Measurements from ENCODE around the gene UGT3A2. TPM values are rescaled to one million over a fixed set of nuclear protein-coding genes. Genes with fewer than 3 reads are reported as not detected.

UGT3A2 gene
- total and polyA plus RNA-seq, 2 of the 8 experiments (the other 6 are each of a cell fraction or from before 2014, with no cell fraction given) = 19.4 to 28.8 TPM

GRCh38 chr5:36040651-36041536 is 25.8 kb downstream of the UGT3A2 start:
- H2BK12ac ChIP-seq (ENCODE audit: low read depth, low read length) = no peak overlapping the region
- CTCF ChIA-PET (ENCODE audit: partially characterized antibody) = interaction anchor here (0.7 to 2.6 kb wide), 15 partner anchors 9 to 204 kb away, joined by 3 to 14 read pairs (median 3); no protein-coding TSS in a partner anchor
- no peaks in the 10 kb centered on the region for H3K23me2 ChIP-seq (ENCODE audit: low read depth, low read length)
- no peak overlapping the region for H3K23ac ChIP-seq (ENCODE audit: insufficient read length)
- DNase-seq (ENCODE audit: low read depth in 1 of 2, low spot score in 2 of 2) = no peak
- H3K9me3 ChIP-seq (ENCODE audit: insufficient read depth in 2 of 2, low read depth in 1 of 2, low read length in 1 of 2) = no peaks in the 10 kb centered on the region
- H3K56ac ChIP-seq (replicated peaks; ENCODE audit: insufficient read length, low read depth, low read length) = no peak overlapping the region
- TF ChIP-seq CTBP2 (IDR thresholded peaks at IDR 0.05; ENCODE audit: borderline replicate concordance, insufficient read depth, insufficient read length, low read length) (no peak), FOSL1 (IDR thresholded peaks at IDR 0.05; ENCODE audit: insufficient read depth, low read depth, low read length) (no peak), GTF2F1 (IDR thresholded peaks at IDR 0.05; ENCODE audit: borderline replicate concordance, low read depth, low read length) (no peak), CBX8 (IDR thresholded peaks at IDR 0.05; ENCODE audit: borderline replicate concordance, low read depth, low read length) (no peak), TBP (IDR thresholded peaks at IDR 0.05; ENCODE audit: low read depth, low read length) (no peak), CHD1 (IDR thresholded peaks at IDR 0.05; ENCODE audit: low read depth, low read length) (no peak), NRF1 (IDR thresholded peaks at IDR 0.05; ENCODE audit: low read depth, low read length) (no peak), E2F6 (IDR thresholded peaks at IDR 0.05) (no peak), BACH1 (IDR thresholded peaks at IDR 0.05; ENCODE audit: low read length) (no peak), TEAD4 (IDR thresholded peaks at IDR 0.05; ENCODE audit: low read depth, low read length) (no peak)
- no peak overlapping the region; the same call in 1 of the 2 replicates for H2BK5ac ChIP-seq (ENCODE audit: low read depth, low read length)
- no peak overlapping the region for H2BK15ac ChIP-seq (ENCODE audit: low read length)
- no peak overlapping the region for H4K5ac ChIP-seq (ENCODE audit: insufficient read length, low read depth, low read length)
- no peaks in the 10 kb centered on the region for H4K20me1 ChIP-seq (replicated peaks in 1 of 2; ENCODE audit: control insufficient read depth in 1 of 2, insufficient read depth in 2 of 2, low read length in 2 of 2)
- WGBS, 2 experiments (ENCODE audit: extremely low coverage in 1 of 2, insufficient coverage in 1 of 2, insufficient read length in 1 of 2, insufficient replicate concordance in 2 of 2, low coverage in 1 of 2, low lambda C conversion rate in 2 of 2, missing lambda C conversion rate in 1 of 2) = 74% methylated on average over 3 of the region's 3 CpGs; no CpG with 5 or more reads in 1 of the 2 experiments
- no peaks in the 10 kb centered on the region for H3K79me2 ChIP-seq (ENCODE audit: control insufficient read depth in 1 of 2, insufficient read depth in 2 of 2, low read length in 2 of 2)
- no peak overlapping the region for H3K9ac ChIP-seq (replicated peaks in 1 of 4; ENCODE audit: extremely low read depth in 1 of 4, low read depth in 3 of 4, low read length in 3 of 4)
- H3K27ac ChIP-seq (ENCODE audit: low read depth, low read length) = no peak overlapping the region
- H2AFZ ChIP-seq (ENCODE audit: low read length) = no peak overlapping the region
- peaks cover 0 to 6% (median 1%) of the 10 kb centered on the region in 4 experiments; a peak in 3 of 7 replicates for H3K4me1 ChIP-seq (replicated peaks in 1 of 4; ENCODE audit: control insufficient read depth in 3 of 4, insufficient read depth in 4 of 4, low read length in 3 of 4)
- no peak overlapping the region for H2BK120ac ChIP-seq (replicated peaks; ENCODE audit: low read depth, low read length)
- no peak overlapping the region for H3K4ac ChIP-seq (replicated peaks; ENCODE audit: insufficient read length, low read depth, low read length)
- no peak overlapping the region for H2AK5ac ChIP-seq (ENCODE audit: low read depth, low read length)
- H4K91ac ChIP-seq (replicated peaks; ENCODE audit: insufficient read length, low read length) = no peak overlapping the region
- H3K14ac ChIP-seq (ENCODE audit: insufficient read length) = no peak overlapping the region
- no peak overlapping the region for H3K4me3 ChIP-seq (ENCODE audit: extremely low read depth in 1 of 4, insufficient read depth in 2 of 4, low read depth in 3 of 4, low read length in 4 of 4)
- H3K18ac ChIP-seq (ENCODE audit: extremely low read depth, low read length) = no peak overlapping the region
- no peak overlapping the region for H2BK20ac ChIP-seq (ENCODE audit: low read length)
- no peak overlapping the region for H3K4me2 ChIP-seq (ENCODE audit: insufficient read depth in 1 of 2, low read depth in 2 of 2, low read length in 2 of 2)
- H3K36me3 ChIP-seq (ENCODE audit: control insufficient read depth in 2 of 4, insufficient read depth in 4 of 4, low read length in 3 of 4) = peaks cover 0 to 4% (median 0%) of the 10 kb centered on the region in 4 experiments; a peak in 2 of 8 replicates
- no peaks in the 10 kb centered on the region for H3K27me3 ChIP-seq (replicated peaks in 1 of 4; ENCODE audit: control insufficient read depth in 3 of 4, extremely low read depth in 1 of 4, insufficient read depth in 3 of 4, low read length in 3 of 4)
- POLR2A ChIA-PET (ENCODE audit: partially characterized antibody) = no interaction called here
- H3K79me1 ChIP-seq (ENCODE audit: low read depth, low read length) = no peaks in the 10 kb centered on the region
- no peak for FAIRE-seq
- H4K8ac ChIP-seq (ENCODE audit: extremely low read depth, insufficient read depth, low read length) = no peak overlapping the region; the same call in 1 of the 2 replicates

Measured in H1 (cell line).